Activated CD4-positive, alpha-beta T cell treated with anti-CD3 and anti-CD28 coated beads, Interleukin-2, Interleukin-6, amounts not matched to agents 100 ng/mL and 50 ng/mL, durations not matched to agents 16 hours and 8 hours (primary cell): ENCODE measurements around the gene TENM3.

Experiments used
- DNase-seq: peaks from one replicate; pipeline ENCODE4 v3.0.0-alpha.2; 2020

The TENM3 gene

DNA sequence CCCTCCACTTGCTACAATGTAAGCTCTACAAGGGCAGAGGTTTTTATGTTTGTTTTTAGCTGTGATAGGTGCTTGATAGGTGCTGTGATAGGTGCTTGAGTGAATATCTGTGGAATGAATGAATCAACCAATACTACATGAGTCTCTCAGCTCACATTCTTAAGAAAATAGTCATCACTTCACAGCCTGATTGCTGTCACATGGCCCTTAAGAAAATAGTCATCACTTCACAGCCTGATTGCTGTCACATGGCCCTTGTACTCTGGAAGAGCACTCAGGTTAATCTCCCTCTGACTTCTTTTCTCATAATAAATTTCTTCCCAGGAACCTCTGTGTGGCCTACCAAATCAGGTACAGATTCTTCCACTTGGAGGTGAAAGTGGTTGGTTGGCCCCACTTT is 335.2 kb downstream of the TENM3 start:
- no peak for DNase-seq

DNA sequence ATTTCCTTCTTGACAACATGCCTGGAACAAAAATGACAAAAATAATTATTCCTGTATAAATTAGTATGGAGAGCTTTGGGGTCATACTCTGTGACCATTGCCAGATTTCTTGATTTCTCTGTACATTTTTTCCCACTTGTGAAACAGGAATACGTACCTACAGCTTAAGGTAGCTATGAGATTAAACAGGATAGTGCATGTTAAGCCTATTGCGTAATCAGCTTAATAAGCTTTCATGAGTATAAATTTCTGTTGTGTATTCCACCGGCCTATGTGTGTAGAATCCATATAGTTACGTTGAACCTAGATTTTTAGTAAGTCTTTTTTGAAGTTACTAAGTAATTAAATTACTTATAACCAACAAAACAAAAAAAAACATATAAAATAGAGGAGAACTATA is 339.0 kb downstream of the TENM3 start:
- DNase-seq, result no peak

DNA sequence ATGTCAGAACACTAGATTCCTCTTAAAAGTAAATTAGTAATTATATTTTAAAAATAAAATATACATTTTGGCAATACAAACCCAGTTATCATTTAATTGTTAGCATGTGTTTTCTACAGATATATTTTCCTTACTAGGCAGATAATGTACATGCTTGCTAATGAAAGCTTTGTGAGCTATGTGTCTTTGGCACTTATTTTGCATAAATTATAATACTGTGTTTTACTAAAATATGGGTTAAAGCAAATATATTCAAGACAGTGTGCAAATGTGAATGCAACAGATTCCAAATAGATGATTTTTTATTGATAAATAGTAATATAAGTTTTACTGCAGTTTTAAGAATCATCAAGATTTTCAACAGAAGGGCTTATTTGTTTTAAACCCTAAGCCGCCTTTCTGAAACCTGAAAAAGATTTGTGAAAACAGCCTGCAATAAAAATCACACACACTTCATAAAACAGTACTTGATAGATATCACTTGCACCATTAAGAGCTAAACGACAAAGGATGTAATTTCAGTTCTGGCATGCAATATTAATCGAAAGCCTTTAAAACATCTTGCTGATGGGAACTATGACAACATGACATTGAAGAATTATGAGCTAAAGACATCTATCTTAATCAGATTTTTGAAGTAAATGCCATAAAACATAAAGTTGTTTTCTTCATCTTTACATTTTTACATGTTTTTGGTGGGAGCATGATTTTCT is 340.7 kb downstream of the TENM3 start:
- DNase-seq, result no peak

DNA sequence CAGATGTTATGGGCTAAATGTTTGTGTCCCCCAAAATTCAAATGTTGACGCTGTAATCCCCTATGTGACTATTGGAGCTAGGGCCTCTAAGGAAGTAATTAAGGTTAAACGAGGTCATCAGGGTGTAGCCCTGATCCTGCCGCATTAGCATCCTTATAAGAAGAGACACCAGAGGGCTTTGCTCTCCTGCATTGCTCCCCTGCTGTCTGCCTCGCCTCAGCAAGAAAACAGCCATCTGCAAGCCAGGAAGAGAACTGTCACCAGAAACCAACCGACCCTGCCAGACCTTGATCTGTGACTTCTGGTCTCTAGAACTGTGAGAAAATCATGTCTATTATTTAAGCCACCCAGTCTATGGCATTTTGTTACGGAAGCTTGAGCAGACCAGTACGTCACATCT is 342.1 kb downstream of the TENM3 start:
- no peak for DNase-seq

DNA sequence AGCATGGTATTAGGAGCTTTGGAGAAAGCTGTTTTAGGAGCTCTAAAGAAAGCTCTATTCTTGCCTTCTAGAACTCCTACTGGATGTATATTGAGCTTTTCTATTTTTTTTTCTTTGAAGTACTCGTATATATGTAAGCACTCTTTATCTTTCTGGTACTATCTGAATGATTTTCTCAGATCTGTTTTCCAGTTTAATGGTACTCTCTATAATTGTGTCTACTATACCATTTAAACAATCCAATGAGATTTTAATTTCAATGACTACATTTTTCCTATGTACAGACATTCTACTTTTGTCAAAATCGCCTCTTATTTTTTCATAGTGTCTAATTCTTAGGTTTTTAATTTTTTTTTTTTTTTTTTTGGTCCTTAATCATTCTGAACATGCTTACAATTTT is 345.9 kb downstream of the TENM3 start:
- no peak for DNase-seq

DNA sequence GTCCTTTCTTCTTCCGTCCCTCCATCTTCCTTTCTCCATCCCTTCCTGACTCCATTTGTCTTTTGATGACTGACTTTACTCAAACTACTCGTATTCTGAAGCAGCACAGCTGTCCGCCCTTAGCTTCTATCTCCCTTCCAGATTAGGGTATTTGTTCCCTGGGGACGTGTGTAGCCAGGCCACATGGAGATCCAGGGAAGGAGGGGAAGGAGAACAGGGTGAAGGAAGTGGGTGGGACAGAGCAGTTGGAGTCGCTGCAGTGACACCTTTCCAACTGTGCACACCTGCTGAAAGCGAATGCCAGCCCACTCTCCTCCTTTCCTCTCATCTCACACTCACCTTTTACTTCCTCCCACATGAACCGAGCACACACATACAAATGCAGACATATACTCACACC is 350.2 kb downstream of the TENM3 start:
- no peak for DNase-seq

DNA sequence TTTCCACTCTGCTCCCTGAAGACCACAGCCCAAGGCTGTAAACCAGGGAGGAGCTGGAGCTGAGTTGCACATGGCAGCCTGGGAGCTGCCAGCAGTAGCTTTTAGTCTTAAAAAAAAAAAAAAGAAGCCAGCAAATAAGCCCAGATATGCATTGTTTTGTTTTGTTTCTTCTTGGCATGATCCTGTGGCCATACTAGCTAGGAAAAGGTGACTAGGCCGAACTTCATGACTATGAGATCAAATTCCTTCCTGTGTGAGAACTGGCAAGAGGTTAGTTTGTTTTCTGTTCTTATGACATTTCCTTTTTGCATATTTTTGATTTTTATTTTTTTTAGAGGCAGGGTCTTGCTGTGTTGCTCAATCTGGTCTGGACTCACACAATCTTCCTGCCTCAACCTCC is 350.7 kb downstream of the TENM3 start:
- DNase-seq, result no peak

DNA sequence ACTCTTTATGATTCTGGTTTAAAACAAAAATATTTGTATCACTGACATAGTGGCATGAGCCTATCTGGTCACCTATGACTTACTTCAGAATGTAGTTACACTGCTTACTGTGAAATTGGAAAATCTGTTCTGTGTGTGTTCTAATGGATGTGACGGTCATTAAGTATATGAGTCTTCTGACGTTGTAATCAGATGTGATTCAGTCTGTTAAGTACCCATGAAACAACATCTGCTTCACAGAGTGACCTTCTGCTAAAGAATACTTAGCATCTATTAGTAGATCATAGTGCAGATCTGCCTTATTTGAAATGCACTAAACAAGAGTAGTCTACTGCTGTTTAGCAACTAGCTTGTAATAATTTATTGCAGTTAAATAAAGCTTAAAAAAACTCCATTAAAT is 356.9 kb downstream of the TENM3 start:
- no peak for DNase-seq

DNA sequence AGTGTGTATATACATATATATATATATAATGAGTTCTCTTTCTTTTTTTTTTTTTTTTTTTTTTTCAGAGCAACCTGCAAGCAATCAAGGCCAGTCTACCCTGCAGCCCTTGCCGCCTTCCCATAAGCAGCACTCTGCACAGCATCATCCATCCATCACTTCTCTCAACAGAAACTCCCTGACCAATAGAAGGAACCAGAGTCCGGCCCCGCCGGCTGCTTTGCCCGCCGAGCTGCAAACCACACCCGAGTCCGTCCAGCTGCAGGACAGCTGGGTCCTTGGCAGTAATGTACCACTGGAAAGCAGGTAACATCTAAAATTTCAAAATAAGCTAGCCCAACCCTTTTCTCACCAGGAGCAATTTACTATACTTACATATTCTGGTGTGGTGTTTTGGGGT is 357.7 kb downstream of the TENM3 start:
- DNase-seq, result no peak

DNA sequence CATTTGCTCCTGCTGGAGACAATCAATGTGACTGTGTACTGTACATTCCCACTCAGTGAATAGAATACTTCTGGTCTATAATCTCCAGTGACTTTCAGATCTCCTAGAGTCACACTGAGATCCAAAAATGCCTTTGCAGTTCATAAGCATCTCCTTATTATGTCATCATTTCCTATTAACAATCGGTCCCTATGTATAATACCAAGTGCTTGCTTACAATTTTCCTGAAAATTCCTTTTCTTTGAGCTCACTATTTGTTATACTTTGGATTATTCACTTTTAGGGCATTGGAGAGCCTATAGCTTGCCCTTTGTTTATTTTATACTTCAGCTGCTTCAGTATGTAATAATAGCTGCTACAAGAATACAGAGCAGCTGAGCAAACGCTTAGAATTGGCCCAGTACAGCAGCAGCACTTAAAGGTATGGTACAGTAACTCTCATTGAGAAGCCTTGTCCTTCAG is 361.0 kb downstream of the TENM3 start:
- no peak for DNase-seq

DNA sequence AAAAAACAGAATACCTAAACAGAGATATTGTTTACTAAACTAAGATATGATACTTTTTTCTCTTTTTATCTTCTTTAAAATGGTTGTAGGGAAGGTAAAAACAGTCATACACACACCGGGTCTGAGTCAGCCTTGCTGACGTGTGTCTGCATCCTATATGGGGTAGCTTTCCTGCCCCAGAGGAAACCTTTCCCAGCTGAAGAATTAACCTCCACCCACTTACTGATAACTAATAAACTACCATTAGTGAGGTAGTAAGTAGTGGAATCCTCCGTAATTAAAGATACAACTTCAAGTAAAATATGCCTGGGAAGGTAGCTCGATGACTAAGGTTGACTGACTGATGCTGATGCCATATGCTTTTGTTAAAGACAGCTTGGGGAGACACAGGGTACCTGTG is 361.8 kb downstream of the TENM3 start:
- no peak for DNase-seq

DNA sequence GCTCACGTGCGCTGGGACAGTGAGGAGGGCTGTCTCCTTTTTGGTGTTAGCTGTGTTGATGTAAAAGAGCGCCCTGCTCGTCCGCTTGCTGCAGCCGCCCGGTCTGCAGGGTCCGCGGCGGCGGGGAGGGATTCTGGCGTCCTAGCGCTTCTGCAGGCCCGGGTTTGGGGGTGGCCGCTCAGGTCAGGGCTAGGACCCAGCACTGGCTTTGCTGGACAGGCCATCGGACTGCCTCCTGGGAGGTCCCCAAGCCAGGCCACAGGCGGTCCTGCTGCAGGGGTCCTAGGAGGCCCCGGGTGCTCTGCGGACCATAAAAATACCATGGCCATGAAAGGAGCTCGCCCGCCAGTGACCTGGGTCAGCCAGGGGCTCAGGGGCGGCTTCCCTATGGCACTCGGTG is 365.3 kb downstream of the TENM3 start:
- DNase-seq, result no peak

DNA sequence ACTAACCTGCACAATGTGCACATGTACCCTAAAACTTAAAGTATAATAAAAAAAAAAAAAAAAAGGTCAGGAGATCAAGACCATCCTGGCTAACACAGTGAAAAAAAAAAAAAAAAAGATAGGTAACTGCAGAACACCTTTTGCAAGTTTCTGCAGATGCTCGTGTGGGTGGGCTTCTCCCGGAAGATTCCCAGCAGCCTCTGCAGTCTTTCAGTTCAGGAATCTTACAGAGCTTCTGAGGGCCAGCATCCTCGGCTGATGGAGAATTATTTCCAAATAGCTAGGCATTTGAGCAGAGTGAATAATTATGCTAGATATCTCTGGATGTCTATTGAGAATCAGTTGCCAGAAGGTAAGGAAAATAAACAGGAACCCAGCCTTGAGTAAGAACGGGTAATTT is 373.3 kb downstream of the TENM3 start:
- no peak for DNase-seq

DNA sequence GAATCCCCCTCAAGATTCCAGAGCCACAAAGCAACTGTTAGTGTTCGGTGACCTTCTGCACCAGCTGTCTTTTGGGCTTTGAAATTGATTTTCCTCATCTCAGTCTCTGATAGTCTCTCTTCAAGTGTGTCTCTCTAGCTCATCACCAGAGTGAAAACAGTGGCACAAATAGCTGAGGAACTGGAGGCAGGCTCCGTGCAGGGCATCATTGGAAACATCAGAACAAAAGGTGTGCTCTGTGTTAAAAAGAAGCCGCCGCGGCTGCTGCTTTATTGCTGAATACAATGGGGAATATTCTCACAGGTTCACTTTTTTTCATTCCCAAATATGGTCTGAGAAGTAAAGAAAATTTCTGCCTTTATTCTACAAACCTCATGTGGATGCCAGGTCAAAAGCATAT is 376.5 kb downstream of the TENM3 start:
- no peak for DNase-seq

DNA sequence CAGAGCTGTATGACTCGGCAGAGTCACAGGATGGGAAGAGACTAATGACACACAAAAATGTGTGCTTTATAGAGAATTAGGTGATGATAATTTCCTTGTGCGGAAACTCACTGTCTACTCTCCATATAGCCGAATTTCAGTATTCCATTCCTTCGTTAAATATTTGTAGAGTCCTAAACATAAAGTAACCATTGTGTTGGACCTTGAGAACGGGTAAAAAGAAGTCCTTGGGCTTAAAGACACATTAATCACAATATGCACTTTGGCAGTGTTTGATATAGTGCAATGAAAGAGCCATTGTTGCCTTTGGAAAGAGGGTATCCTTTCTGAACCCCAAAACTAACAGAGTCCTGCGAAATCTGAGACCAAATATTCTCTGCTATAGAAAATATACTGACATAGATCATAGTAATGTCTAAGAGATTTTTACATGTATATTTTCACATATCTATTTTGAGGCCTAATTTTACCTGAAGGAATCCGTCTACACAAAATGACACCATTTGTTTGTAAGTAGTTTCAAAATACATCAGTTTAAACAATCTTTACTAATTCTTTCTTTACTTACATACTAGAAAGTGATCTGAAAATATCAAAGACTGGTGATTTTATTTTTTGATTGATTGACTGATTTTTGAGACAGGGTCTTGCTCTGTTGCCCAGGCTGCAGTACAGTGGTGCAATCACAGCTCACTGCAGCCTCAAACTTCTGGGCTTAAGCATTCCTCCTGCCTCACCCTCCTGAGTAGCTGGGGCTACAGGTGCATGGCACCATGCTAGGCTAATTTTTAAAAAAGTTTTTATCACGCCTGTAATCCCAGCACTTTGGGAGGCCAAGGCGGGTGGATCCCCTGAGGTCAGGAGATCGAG is 377.1 kb downstream of the TENM3 start:
- DNase-seq, result no peak

DNA sequence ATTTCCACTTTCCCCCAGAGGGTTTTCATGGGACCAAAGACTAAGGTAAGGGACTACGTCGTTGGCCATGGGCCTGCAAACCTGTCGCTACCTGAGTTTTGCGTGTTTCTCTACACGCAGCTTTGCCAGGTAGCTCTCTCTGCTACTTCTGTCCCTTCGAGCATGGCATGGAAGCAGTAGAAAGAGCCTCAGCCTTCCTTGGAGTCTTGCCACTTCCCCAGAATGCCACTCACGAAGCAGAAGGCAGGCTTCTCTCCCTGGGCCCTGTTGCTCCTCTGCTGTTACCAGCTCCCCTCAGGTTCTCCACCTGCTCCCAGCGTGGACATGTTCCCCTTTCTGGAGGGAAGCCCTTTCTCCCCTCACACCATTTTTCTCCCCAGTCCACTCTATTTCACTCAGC is 381.1 kb downstream of the TENM3 start:
- no peak for DNase-seq

DNA sequence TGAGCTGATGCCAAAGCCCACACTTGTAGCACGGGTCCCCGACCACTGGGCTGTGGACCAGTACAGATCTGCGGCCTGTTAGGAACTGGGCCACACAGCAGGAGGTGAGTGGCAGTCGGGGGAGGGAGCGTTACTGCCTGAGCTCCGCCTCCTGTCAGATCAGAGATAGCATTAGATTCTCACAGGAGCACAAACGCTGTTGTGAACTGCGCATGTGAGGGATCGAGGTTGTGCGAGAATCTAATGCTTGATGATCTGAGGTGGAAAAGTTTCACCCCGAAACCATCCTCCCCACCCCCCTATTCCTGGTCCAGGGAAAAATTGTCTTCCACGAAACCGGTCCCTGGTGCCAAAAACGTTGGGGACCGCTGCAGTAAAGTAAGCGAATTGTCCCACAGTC is 382.0 kb downstream of the TENM3 start:
- no peak for DNase-seq

DNA sequence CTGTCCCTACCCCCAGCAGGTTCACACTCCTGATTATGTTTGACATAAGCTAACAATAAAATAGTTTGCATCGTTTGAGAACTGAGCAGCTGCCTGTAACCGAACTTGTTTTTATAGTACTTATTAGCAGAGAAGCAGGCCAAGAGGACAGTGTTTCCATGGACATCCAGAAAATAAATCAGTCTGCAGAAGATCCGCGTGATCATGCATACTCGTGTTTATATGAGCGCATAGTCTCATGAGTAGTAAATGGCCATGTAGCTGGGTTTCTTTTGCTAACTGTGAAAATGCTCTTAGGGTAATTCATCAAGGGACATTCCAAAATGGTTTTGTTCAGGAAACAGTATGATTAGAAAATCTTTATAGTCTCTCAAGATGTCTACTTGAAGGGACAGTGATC is 384.8 kb downstream of the TENM3 start:
- DNase-seq, result no peak

DNA sequence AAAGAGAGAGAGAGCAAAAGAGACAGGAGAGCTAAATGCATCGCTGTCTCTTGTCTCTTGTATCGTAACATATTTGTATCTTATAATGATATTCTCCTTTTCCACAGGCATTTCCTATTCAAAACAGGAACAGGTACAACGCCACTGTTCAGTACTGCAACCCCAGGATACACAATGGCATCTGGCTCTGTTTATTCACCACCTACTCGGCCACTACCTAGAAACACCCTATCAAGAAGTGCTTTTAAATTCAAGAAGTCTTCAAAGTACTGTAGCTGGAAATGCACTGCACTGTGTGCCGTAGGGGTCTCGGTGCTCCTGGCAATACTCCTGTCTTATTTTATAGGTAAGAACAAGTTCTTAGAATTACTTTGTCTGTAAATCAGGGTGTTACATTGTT is 385.3 kb downstream of the TENM3 start:
- DNase-seq, result no peak

DNA sequence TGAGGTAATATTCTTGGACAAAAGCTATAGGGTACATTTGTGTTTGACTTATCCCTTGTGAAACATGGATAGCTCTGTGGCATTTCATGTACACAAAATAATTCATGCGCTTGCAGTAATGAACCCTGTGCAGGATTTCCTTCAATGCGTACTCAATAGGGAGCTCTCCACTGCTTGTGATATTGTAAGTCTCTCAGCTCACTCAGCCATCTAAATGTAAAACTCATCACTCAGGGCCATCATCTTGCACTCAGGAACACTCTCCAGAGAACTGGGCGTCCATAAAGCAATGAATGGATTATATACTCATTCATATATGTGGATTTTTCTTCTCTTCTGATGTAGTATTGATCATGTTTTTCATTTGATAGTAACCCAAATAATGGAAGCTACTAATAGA is 385.9 kb downstream of the TENM3 start:
- no peak for DNase-seq

DNA sequence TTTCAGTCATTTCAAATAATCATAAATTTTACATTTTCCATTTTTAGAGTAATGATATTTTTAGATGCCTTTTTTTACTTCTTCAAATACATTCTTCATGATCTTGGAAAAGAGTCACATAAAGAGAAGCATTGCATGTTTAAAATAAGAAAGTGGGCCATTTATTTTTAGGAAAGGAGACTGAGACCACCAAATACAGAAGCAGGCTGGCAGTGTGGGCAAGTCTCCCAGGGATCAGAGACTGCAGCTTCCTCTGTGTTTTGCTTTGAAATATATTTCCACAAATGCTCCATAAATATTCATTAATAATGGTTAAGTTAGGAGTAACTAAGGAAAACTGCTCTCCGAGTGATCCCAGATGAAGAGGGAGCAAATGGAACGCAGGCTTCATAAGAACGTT is 397.3 kb downstream of the TENM3 start:
- no peak for DNase-seq

DNA sequence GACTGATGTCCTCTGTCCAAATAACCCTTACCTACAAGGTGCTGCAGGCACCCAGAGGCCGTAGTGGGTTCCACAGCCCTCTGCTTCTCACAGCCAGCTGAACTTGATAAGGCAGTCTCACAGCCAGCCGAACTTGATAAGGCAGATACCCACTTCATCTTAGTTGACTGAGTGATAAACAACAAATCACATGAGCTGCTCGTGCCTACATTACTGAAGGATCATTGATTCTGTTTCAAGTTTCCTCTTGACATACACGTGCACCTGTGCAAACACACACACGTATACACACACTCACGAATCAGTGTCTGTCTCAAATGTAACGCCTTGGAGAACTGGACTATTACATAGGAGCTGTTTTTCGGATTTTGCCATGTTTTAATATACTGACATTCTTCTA is 397.7 kb downstream of the TENM3 start:
- DNase-seq, result no peak

DNA sequence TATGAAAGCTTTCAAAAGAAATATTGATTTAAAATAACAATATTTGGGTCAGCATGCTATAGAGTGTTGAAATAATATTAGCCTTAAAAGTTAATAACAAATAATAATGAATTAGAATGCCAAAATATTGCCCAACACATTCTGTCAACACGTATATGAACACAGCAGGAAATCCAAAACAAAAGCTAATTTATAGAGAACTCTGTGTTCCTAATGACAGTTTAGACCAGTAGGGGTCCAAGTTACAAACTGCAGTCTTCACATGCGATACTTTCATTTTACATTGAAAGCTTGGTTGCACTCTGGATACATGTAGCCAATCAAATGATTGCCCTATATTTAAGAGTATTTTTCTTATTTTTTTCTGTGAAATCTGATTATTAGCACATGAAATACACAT is 399.6 kb downstream of the TENM3 start:
- DNase-seq, result no peak
